ENCODE results near the gene AGFG2.
A peak's percentile ranks its signal among the peaks of the same experiment; 100 is the strongest.

AGFG2 gene

DNA sequence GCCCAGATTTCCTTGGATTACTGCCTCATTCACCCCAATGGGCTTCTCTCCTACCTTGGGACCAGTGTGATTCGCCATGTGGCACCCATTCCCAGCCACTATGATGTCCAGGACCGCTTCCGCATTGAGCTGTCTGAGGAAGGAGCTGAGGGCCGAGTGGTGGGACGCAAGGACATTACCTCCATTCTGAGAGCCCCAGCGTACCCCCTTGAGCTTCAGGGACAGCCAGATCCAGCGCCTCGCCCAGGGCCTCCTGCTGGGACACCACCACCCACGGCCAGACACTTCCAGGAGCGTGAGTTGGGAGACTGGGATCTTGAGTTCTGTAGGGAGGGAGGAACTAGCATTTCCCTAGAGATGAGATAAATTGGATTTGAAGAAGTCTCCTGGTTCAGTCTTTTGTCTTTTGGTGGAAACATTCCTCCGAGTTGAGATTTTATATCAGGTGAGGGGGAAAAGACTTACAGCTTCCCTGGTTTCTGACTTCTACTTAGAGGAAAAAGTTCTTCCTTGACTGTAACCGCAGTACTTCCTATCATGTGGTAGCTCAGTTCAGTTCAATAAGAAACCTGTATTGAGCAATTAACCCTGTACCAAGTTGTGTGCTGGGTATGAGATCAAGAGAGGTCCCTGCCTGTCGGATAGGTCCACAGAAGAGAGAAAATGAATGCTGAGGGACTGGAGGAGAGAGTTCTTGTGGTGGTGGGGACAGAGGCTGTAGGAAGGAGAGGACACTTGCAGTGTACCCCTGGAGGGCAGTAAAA is 74.6 kb downstream of the AGFG2 start:
- 0 out of 2 replicates have a peak overlapping the region, but pooled peaks have one; percentile 29 for H3K27ac ChIP-seq (replicated peaks)
- TF ChIP-seq SPI1 (IDR thresholded peaks at IDR 0.05; ENCODE audit: borderline replicate concordance, low read depth) (0 out of 2 replicates have a peak, but pooled peaks have one; percentile 15), REST (IDR thresholded peaks at IDR 0.05; ENCODE audit: insufficient replicate concordance, low read depth) (no peak), GABPA (IDR thresholded peaks at IDR 0.05; ENCODE audit: low read depth) (no peak)
- TF ChIP-seq, protein P1, sequence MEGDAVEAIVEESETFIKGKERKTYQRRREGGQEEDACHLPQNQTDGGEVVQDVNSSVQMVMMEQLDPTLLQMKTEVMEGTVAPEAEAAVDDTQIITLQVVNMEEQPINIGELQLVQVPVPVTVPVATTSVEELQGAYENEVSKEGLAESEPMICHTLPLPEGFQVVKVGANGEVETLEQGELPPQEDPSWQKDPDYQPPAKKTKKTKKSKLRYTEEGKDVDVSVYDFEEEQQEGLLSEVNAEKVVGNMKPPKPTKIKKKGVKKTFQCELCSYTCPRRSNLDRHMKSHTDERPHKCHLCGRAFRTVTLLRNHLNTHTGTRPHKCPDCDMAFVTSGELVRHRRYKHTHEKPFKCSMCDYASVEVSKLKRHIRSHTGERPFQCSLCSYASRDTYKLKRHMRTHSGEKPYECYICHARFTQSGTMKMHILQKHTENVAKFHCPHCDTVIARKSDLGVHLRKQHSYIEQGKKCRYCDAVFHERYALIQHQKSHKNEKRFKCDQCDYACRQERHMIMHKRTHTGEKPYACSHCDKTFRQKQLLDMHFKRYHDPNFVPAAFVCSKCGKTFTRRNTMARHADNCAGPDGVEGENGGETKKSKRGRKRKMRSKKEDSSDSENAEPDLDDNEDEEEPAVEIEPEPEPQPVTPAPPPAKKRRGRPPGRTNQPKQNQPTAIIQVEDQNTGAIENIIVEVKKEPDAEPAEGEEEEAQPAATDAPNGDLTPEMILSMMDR (IDR thresholded peaks at IDR 0.05; ENCODE audit: insufficient read depth, low read length): no peak
- no peaks in the 10 kb centered on the region for H3K27me3 ChIP-seq (ENCODE audit: insufficient read depth, poor library complexity, severe bottlenecking)
- H3K4me3 ChIP-seq (replicated peaks; ENCODE audit: insufficient read depth, low read length): peak overlapping the region; percentile 83
- peak; percentile 63 to 75 for DNase-seq (ENCODE audit: low read depth in 1 of 2, low spot score in 1 of 2)

GRCh38 chr7:100614308-100614861 is 75.4 kb downstream of the AGFG2 start:
- no peak for DNase-seq (ENCODE audit: low read depth in 1 of 2, low spot score in 1 of 2)
- TF ChIP-seq REST (IDR thresholded peaks at IDR 0.05; ENCODE audit: insufficient replicate concordance, low read depth): no peak
- no peak for TF ChIP-seq POLR2AphosphoS5 (IDR thresholded peaks at IDR 0.05; ENCODE audit: low read depth)
- TF ChIP-seq GABPA (IDR thresholded peaks at IDR 0.05; ENCODE audit: low read depth): no peak
- TF ChIP-seq, protein P1 (IDR thresholded peaks at IDR 0.05; ENCODE audit: insufficient read depth, low read length): no peak
- Histone ChIP-seq H3K27me3 (ENCODE audit: insufficient read depth, poor library complexity, severe bottlenecking) (no peaks in the 10 kb centered on the region), H3K4me3 (replicated peaks; ENCODE audit: insufficient read depth, low read length) (no peak overlapping the region), H3K27ac (replicated peaks) (0 out of 2 replicates have a peak overlapping the region, but pooled peaks have one; percentile 29)

All from HL-60 (cell line).